ENCODE data around the gene CD24.

The CD24 gene

GRCh38 chr6:106967936-106968555 lies 6.5 kb downstream of the CD24 start:
- no peak for DNase-seq

GRCh38 chr6:106966671-106967640 lies 7.6 kb downstream of the CD24 start:
- DNase-seq = no peak

- no peak for DNase-seq
Measured at GRCh38 chr6:106966229-106966628, 8.3 kb downstream of the CD24 start.

GRCh38 chr6:106964954-106965353 lies 9.6 kb downstream of the CD24 start:
- DNase-seq = no peak

- DNase-seq = no peak
Measured at GRCh38 chr6:106964099-106964498, 10.4 kb downstream of the CD24 start.

- DNase-seq = no peak
Measured at GRCh38 chr6:106963544-106963943, 11.0 kb downstream of the CD24 start.

GRCh38 chr6:106961801-106962200 lies 12.7 kb downstream of the CD24 start:
- no peak for DNase-seq

GRCh38 chr6:106961136-106961535 lies 13.4 kb downstream of the CD24 start:
- DNase-seq = no peak

GRCh38 chr6:106959985-106960384 lies 14.5 kb downstream of the CD24 start:
- DNase-seq = no peak

GRCh38 chr6:106939848-106940247 lies 34.7 kb downstream of the CD24 start:
- no peak for DNase-seq

GRCh38 chr6:106939208-106939607 lies 35.3 kb downstream of the CD24 start:
- DNase-seq = no peak

- no peak for DNase-seq
Measured at GRCh38 chr6:106927531-106928398, 46.8 kb downstream of the CD24 start.

- DNase-seq = no peak
Measured at GRCh38 chr6:106925948-106926347, 48.6 kb downstream of the CD24 start.

- no peak for DNase-seq
Measured at GRCh38 chr6:106924694-106925523, 49.6 kb downstream of the CD24 start.

GRCh38 chr6:106922626-106923025 lies 51.9 kb downstream of the CD24 start:
- DNase-seq = no peak
